GM06990 (cell line): ENCODE measurements around the gene ATE1.

Experiments
- DNase-seq: peaks from one replicate; pipeline ENCODE4 v3.0.0-alpha.2; 2011; ENCODE audit not compliant: insufficient read length; ENCODE audit errors: extremely low read depth
- H3K27me3 ChIP-seq: replicated peaks from 2 replicates; pipeline ENCODE4 v1.6.0; 2011; ENCODE audit warnings: low read length; ENCODE audit not compliant: control insufficient read depth, insufficient read depth
- H3K36me3 ChIP-seq: 2 replicates; pipeline ENCODE4 v1.5.1; 2011; ENCODE audit warnings: low read length; ENCODE audit not compliant: control insufficient read depth, insufficient read depth
- H3K4me3 ChIP-seq: replicated peaks from 2 replicates; pipeline ENCODE4 v1.5.1; 2011; ENCODE audit warnings: low read depth, mild to moderate bottlenecking, control low read depth, low read length
- CTCF ChIP-seq: IDR thresholded peaks from 2 replicates; pipeline ENCODE4 v1.5.1; 2011; ENCODE audit warnings: low read length, control low read depth, mild to moderate bottlenecking, inconsistent platforms; ENCODE audit not compliant: insufficient read depth, poor library complexity, severe bottlenecking

The ATE1 gene

GRCh38 chr10:121813857-121814256, 114.0 kb downstream of the ATE1 start:
- Histone ChIP-seq H3K36me3 (no peaks in the 10 kb centered on the region), H3K4me3 (no peak overlapping the region), H3K27me3 (no peaks in the 10 kb centered on the region)
- TF ChIP-seq CTCF, result no peak
- DNase-seq, result no peak

- H3K36me3 ChIP-seq, result no peaks in the 10 kb centered on the region
These were observed 114.5 kb downstream of the ATE1 start for GRCh38 chr10:121813211-121813815.

GRCh38 chr10:121812031-121812430, 115.8 kb downstream of the ATE1 start:
- Histone ChIP-seq H3K27me3 (no peaks in the 10 kb centered on the region), H3K36me3 (no peaks in the 10 kb centered on the region), H3K4me3 (no peak overlapping the region)
- no peak for DNase-seq
- no peak for TF ChIP-seq CTCF

More at GRCh38 chr10:121813211-121813815, 114.5 kb downstream of the ATE1 start:
- H3K27me3 ChIP-seq, result no peaks in the 10 kb centered on the region
- no peak overlapping the region for H3K4me3 ChIP-seq
- no peak for DNase-seq
- TF ChIP-seq CTCF, result no peak

GRCh38 chr10:121811386-121811785, 116.4 kb downstream of the ATE1 start:
- DNase-seq, result no peak
- H3K27me3 ChIP-seq, result no peaks in the 10 kb centered on the region
- no peak for TF ChIP-seq CTCF
- no peak overlapping the region for H3K4me3 ChIP-seq
- H3K36me3 ChIP-seq, result no peaks in the 10 kb centered on the region

- Histone ChIP-seq H3K4me3 (no peak overlapping the region), H3K36me3 (no peaks in the 10 kb centered on the region), H3K27me3 (no peaks in the 10 kb centered on the region)
- no peak for DNase-seq
- TF ChIP-seq CTCF, result no peak
These were observed 119.0 kb downstream of the ATE1 start for GRCh38 chr10:121808835-121809234.

- no peak for TF ChIP-seq CTCF
- Histone ChIP-seq H3K27me3 (no peaks in the 10 kb centered on the region), H3K4me3 (no peak overlapping the region), H3K36me3 (no peaks in the 10 kb centered on the region)
- no peak for DNase-seq
These were observed 123.4 kb downstream of the ATE1 start for GRCh38 chr10:121804460-121804859.
